Measurements from ENCODE around the gene C21orf58.
"Not testable (repeated sequence)": the region's sequence is repeated elsewhere in the genome, so short reads cannot be mapped to it uniquely, and the experiment has no call there.

C21orf58 gene

DNA sequence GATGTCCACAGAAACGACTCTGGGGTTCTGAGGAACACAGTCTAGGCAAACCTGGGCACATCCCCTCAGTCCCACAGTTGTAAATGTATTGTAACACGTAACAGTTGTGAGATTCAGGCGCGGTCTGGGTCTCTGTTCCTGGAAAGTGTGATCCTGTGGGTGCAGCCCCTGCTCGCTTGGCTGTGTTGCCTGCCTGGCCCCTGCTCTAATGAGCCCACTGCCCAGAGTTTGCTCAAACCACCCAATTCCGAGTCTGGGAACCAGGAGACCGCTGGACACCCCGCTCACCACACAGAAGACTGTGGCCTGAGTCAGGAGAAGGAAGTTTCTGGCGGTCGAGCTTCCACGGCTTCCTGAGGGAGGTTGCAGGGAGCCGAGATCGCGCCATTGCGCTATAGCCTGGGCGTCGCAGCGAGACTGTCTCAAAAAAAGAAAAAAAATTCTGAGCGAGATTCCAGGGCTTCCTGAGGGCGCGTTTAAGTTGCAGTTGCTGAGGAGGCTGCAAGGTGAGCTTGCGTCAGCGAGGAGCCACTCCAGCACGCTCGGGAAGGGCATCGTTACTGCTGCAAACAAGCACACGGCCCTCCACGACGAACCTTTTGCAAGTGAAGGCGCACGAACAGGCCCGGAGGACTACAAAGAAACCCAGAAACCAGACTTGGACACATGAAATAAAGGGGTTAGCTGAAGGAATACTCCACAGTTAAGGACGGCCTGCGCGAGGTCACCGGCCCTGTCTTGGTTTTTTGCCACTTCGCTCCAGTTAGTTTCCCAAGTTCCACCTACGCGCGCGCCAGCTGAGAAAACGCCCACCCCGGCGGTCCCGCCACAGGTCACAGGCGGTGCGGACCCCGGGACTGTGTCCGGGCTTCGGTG, 1.1 kb downstream of the C21orf58 start:
- peak; percentile 30 to 39 for DNase-seq

DNA sequence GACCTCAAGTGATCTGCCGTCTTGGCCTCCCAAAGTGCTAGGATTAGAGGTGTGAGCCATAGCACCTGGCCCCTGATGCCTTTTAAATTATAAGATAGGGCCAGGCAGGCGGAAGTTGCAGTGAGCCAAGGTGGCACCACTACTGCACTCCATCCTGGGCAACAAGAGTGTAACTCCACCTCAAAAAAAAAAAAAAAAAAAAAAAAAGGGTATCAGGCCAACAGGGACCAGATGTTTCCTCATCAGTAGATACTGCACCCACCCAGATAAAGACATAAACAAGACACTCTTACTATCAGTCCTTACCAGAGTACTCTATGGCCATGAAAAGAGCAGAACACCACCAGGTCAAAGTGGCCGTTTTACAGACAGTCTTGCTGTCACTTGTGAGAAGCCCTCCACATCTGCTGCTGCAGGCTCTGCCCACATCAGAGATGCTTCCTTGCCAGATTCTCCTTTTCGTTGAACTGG, 3.3 kb downstream of the C21orf58 start:
- no peak for DNase-seq

GRCh38 chr21:46319186-46319585, 4.5 kb downstream of the C21orf58 start:
- DNase-seq, result no peak

- DNase-seq, result no peak
Observed at GRCh38 chr21:46318464-46318845, 5.2 kb downstream of the C21orf58 start.

DNA sequence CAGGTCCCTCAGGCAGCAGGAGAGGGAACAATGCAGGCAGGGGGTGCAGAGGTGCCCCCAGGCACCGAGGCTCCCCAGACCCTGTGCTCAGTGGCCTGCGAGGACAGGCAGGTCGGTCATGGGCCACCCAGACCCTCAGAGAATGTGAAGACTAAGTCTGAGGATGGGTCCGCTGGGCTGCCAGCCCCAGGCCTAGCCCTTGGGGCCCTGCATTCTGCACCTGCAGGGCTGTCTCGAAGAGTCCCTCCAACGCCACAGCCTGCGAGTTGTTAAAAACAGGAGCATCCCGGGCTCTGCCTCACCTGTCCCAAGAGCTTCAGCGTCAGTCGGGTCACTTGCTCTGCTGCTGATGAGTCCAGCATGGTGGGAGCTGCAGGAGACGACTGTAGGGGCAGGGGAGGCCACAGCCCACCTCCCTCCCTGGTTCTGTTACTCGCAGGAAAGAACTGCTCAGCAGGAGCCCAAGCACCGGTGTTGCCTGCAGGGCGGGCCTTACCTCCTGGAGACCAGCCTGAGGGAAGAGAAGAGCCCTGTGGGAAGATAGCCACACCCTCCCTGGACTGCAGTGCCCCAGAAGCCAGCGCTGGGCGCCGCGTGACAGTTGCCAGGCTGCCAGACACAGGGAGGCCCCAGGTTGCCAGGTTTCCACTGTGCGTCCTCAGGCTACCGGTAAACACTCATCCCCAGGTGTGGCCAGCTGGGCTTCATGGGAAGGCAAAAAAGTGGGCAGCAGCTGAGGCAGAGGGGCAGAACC, 5.8 kb downstream of the C21orf58 start:
- no peak for DNase-seq

- no peak for DNase-seq
Observed at GRCh38 chr21:46316708-46317324, 6.9 kb downstream of the C21orf58 start.

- DNase-seq, result no peak
Observed at GRCh38 chr21:46314441-46315020, 9.1 kb downstream of the C21orf58 start.

GRCh38 chr21:46312949-46313348, 10.7 kb downstream of the C21orf58 start:
- DNase-seq, result no peak

DNA sequence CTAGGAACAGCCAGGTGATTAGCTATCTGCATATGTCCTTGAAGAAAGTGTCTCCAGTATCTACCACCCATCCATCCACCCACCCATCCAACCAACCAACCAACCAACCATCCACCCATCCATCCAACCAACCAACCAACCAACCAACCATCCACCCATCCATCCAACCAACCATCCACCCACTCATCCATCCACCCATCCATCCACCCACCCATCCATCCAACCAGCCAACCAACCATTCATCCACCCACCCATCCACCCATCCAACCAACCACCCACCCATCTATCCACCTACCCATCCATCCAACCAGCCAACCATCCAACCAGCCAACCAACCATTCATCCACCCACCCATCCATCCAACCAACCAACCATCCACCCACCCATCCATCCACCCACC, 12.1 kb downstream of the C21orf58 start:
- DNase-seq, result no peak

DNA sequence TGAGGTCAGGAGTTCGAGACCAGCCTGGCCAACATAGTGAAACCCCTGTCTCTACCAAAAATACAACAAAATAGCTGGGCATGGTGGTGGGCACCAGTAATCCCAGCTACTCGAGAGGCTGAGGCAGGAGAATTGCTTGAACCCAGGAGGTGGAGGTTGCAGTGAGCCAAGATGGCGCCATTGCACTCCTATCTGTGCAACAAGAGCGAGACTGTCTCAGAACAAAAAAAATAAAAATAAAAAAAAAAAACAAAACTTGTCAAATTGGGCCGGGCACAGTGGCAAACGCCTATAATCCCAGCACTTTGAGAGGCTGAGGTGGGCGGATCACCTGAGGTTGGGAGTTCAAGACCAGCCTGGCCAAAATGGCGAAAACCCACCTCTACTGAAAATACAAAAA, 13.4 kb downstream of the C21orf58 start:
- not testable (repeated sequence) for DNase-seq

- DNase-seq, result no peak
Observed at GRCh38 chr21:46308431-46308830, 15.2 kb downstream of the C21orf58 start.

DNA sequence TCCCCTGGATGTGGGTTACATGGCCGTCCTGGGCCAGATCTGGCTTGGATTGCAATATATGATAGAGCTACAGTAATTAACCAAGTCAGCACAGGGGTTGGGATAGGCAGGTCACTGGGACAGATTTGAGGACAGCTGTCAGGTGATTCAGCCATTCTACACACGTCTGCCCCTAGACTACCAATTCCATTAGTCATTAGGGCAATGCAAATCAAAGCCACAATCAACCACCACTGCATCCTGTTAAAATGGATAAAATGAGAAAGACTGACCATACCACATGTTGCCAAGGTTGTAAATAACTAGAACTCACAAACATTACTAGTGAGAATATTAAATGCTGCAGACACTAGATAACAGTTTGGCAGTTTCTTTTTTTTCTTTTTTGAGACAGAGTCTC, 16.0 kb downstream of the C21orf58 start:
- DNase-seq, result no peak

DNA sequence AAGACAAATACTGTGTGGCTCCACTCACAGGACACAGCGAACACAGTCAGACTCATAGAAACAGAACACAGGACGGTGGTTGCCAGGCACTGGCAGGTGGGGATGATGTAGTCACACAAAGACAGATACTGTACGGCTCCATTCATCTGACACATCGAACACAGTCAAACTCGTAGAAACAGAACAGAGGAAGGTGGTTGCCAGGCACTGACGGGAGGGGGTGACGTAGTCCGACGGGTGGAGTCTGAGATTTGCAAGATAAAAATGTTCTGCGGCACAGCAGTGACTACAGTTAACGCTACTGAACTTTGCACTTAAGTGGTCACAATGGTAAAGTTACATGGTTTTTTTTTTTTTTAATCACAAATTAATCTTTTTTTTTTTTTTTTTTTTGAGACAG, 18.7 kb downstream of the C21orf58 start:
- DNase-seq, result no peak

GRCh38 chr21:46304437-46304836, 19.2 kb downstream of the C21orf58 start:
- DNase-seq, result no peak

DNA sequence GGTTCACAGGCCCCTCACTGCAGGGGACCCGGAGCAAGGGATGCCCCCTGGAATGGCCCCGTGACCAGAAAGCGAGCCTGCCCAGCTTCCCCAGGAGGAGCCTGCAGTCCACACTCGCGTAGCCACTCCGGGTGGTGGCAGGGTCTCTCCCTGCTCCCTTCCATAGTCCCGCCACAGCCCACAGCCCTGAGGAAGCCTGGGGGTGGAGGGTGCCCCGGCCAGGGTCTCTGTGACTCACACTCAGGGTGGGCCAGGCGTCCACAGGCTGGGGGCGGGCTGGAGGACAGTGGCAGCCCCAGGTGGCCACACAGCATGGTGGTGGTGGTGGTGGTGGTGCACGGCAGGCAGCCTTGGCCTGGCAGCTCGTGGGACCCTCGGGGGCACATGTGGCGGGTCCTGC, 21.9 kb downstream of the C21orf58 start:
- no peak for DNase-seq

DNA sequence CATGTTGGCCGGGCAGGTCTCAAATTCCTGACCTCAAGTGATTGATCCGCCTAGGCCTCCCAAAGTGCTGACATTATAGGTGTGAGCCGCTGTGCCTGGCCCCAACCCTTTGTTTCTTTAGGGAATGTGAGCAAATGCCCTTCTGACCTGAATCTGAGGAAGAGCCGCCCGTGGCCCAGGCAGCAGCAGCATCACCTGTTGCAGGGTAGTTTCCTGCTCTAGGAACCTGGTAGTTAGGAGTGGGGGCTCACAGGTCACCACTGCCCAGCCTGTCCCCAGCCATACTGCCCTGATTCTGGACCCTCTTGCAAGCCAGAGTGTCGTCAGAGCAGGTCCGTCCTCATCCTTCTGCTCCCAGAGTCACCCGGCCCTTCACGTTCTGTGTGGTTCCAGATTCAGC, 24.5 kb downstream of the C21orf58 start:
- DNase-seq, result no peak

- peak in 1 of 2 experiments; percentile 27 for DNase-seq
Observed at GRCh38 chr21:46297338-46298271, 26.1 kb downstream of the C21orf58 start.

DNA sequence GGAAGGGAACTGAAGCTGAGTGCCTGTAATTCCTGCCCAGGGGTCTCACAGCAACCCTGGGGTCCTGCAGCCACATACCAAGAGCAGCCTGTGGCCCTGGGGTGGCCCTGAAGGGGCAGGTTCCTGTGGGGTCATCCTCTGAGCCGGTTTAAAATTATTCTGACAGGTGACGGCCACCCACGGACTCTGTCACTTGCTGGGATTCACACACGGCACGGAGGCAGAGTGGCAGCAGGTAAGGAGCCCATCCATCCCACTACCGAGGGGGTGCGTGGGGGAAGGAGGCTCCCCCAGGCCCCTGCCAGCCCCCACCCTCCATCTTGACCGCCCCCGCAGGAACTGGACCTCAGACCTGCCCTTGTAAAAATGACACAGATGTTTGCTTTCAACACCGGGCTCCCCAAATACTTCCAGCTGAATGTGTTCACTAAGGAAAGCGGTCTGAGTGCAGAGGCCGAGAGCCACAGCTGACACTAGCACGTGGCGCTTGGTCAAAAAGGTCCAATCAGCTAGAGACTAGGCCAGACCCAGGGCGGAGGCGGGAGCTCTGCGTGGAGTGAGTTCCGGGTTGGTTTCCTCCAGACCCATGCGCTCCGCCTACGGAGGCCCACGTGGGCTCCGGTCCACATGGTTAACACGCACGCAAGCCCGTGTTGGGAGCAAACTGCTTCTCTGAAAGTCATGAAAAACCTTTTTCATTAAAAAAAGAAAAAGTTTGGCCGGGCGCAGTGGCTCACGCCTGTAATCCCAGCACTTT, 27.5 kb downstream of the C21orf58 start:
- peak; percentile 70 to 74 for DNase-seq

DNA sequence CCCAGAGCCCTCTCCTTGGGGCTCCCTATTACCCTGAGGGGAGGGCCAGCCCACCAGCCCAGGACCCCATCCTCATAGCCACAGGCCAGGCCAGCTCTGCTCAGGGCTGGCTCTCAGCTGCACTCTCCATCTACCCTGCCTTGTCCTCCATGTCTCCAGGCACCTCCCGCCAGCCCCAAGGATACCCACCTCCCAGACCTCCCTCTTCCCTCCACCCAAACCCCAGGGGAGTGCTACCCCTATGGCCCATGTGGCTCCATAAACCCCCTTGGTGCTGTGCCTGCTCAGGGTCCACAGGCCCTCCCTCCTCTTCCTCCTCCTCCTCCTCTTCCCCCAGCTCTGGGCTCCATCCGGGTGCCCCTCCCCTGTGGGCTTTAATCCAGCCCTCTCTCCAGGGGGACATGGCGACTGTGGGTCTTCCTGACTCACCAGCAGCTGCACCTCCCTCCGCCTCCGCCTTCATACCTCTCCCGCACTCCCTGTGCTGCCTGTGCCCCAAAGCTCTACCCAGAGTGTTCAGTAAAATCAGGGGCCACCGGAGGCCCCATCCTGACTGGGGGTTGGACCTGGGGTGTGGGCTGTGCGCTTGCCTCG, 28.4 kb downstream of the C21orf58 start:
- no peak for DNase-seq

- no peak for DNase-seq
Observed at GRCh38 chr21:46294647-46295176, 29.0 kb downstream of the C21orf58 start.

DNA sequence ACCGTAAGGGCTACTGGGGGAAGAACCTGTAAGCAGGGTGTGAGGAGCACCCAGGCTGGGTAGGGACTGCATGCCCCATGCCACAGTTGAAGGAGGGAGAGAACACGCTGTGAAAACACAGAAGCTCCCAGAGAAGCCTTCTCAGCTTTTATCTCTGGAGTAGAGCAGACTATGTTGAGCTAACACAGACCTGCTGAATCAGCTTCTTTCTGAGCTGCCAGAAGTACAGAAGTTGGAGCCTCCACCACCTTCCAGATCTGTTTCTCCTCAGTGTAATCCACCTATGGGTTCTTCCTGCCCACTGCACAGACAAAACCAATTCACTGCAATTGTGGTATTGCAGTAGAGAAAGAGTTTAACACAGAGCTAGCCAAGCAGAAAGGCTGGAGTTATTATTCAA, 32.1 kb downstream of the C21orf58 start:
- no peak for DNase-seq

Data from activated CD4-positive, alpha-beta T cell treated with anti-CD3 and anti-CD28 coated beads, Interleukin-2, amount 50 U/mL, for 48 hours (primary cell).